Keratinocyte (primary cell): ENCODE data around the gene PSG1. TPM values are rescaled to one million over a fixed set of nuclear protein-coding genes. Genes with fewer than 3 reads are reported as not detected.
"Not testable (repeated sequence)": the region's sequence is repeated elsewhere in the genome, so short reads cannot be mapped to it uniquely, and the experiment has no call there.

ENCODE experiments used
- DNase-seq: peaks from one replicate; pipeline ENCODE4 v3.0.0-alpha.2; 2011; ENCODE audit warnings: low read depth, missing footprints, low spot score
- FAIRE-seq: peaks from 2 replicates; lab custom pipeline; 2011; peaks lifted over from hg19 to GRCh38; lab: Jason Lieb, UNC
- H2AFZ ChIP-seq: 2 replicates; pipeline ENCODE4 v1.6.0; 2012; ENCODE audit warnings: low read length, control low read depth, inconsistent platforms; ENCODE audit not compliant: control insufficient read depth
- H3K27ac ChIP-seq: 2 replicates; pipeline ENCODE4 v1.5.1; 2011; ENCODE audit warnings: low read length; ENCODE audit not compliant: control insufficient read depth, insufficient read depth
- H3K27me3 ChIP-seq: 3 replicates; pipeline ENCODE4 v1.6.0; 2011; ENCODE audit warnings: low read length; ENCODE audit not compliant: control insufficient read depth, insufficient read depth; ENCODE audit errors: extremely low read depth
- H3K36me3 ChIP-seq, 2 experiments: 2 replicates in 1 of 2; 3 replicates in 1 of 2; pipeline ENCODE4 v1.5.1; 2011; ENCODE audit warnings: low read length in 2 of 2, mild to moderate bottlenecking in 1 of 2; ENCODE audit not compliant: control insufficient read depth in 2 of 2, insufficient read depth in 2 of 2; ENCODE audit errors: extremely low read depth in 1 of 2
- H3K4me1 ChIP-seq: 3 replicates; pipeline ENCODE4 v1.5.1; 2011; ENCODE audit warnings: low read length; ENCODE audit not compliant: control insufficient read depth, insufficient read depth; ENCODE audit errors: extremely low read depth
- H3K4me2 ChIP-seq: 3 replicates; pipeline ENCODE4 v1.6.0; 2011; ENCODE audit warnings: low read depth, low read length; ENCODE audit not compliant: control insufficient read depth, insufficient read depth; ENCODE audit errors: extremely low read depth
- H3K4me3 ChIP-seq, 3 experiments: fragments of 200-600 bp in 1 of 3; sonication (generic) in 1 of 3; 2 replicates in 2 of 3; 3 replicates in 1 of 3; pipeline ENCODE4 v1.5.1; 2011 to 2016; ENCODE audit warnings: low read length in 3 of 3, mild to moderate bottlenecking in 3 of 3, control low read depth in 2 of 3, inconsistent platforms in 1 of 3, low read depth in 1 of 3, mixed read lengths in 1 of 3, mixed run types in 1 of 3, moderate library complexity in 1 of 3; ENCODE audit not compliant: control insufficient read depth in 2 of 3, insufficient read depth in 2 of 3; ENCODE audit errors: extremely low read depth in 1 of 3
- H3K79me2 ChIP-seq: 2 replicates; pipeline ENCODE4 v1.6.0; 2012; ENCODE audit warnings: low read length; ENCODE audit not compliant: control insufficient read depth, insufficient read depth
- H3K9ac ChIP-seq: 3 replicates; pipeline ENCODE4 v1.6.0; 2011; ENCODE audit warnings: low read length; ENCODE audit not compliant: control insufficient read depth, insufficient read depth; ENCODE audit errors: extremely low read depth
- H3K9me1 ChIP-seq: 3 replicates; pipeline ENCODE4 v1.6.0; 2011; ENCODE audit warnings: low read length; ENCODE audit not compliant: control insufficient read depth, insufficient read depth; ENCODE audit errors: extremely low read depth
- H3K9me3 ChIP-seq: 2 replicates; pipeline ENCODE4 v1.5.1; 2012; ENCODE audit warnings: low read depth, low read length; ENCODE audit not compliant: control insufficient read depth
- H4K20me1 ChIP-seq: 3 replicates; pipeline ENCODE4 v1.6.0; 2011; ENCODE audit warnings: low read length; ENCODE audit not compliant: control insufficient read depth, insufficient read depth; ENCODE audit errors: extremely low read depth
- dilution Hi-C: fragments of 300-500 bp; cut with MboI; formaldehyde crosslinking; loops from one replicate; pipeline ENCODE4 v1.7.0; 2020; ENCODE audit warnings: low sequenced_read_pairs; ENCODE audit not compliant: extremely low pct_ligation_motif_present
- polyA plus RNA-seq, 5 experiments: library from polyadenylated mRNA; depleted of rRNA in 3 of 5; stranded (reverse) in 3 of 5; stranded (forward) in 1 of 5; unstranded in 1 of 5; fragments of >200 nt; gene quantifications; 1 replicate in 1 of 5; 2 replicates in 3 of 5; 3 replicates in 1 of 5; pipeline versions ENCODE4 v1.2.1 to v1.2.3, GENCODE V29; 2011 to 2012; ENCODE audit warnings: missing spikeins in 2 of 5, low read depth in 1 of 5, low replicate concordance in 1 of 5

Gene PSG1
- polyA plus RNA-seq, 1 donor (not counting 4 experiments of a cell fraction or from before 2014, with no cell fraction given) = 0.24 TPM

DNA sequence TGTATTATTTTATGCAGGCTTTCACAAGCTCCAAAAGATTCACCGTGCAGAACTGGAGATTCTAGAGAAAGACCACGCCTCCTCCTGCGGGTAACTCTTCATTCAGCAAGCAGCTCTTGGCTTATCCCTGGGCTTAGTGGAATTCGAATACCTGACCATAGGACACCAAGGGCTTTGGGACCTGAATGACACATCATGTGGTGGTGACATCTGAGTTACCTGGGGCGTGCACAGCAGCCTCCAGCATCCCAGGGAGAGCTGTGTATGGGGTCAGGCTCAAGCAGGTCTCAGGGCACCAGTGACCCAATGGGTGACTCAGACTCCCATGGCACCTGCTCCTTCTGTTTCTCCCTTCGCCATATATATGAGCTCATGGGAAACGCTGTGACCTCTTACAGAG lies 10.9 kb upstream of the PSG1 start:
- H3K9me3 ChIP-seq, H3K4me3 ChIP-seq, H4K20me1 ChIP-seq, H2AFZ ChIP-seq, H3K79me2 ChIP-seq, H3K9ac ChIP-seq, H3K9me1 ChIP-seq, dilution Hi-C loops, H3K36me3 ChIP-seq, H3K4me2 ChIP-seq, DNase-seq, H3K27me3 ChIP-seq: not testable (repeated sequence)
- Histone ChIP-seq H3K4me1 (peaks cover 29% of the 10 kb centered on the region), H3K27ac (peak overlapping the region; percentile 87)
- peak; percentile 13 for FAIRE-seq

DNA sequence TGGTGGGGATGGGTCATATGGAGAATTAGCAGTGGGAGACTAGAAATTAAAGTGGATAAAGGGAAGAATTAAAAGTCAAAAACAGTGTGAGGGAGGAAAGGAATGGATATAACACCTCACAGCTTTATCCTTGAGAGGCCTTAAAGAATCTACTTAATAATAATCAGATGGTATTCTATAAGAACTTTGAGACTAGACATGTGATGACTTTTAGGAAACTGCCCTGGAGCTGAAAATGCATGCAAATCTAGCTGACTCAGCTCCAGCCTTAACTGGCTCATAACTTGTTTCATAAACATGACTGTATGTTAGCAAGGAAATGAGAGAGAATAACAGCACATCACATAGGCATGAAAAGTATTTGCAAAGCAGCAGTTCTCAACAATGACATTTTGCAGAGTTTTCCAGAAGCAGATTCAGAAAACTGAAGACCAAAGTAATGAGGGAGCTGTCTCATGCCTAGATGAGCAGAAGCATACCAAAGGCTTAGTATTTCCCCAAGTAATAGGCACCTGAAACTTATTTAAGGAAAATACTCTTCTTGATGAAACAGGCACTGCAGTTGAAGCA lies 8.4 kb upstream of the PSG1 start:
- H3K9ac ChIP-seq, H4K20me1 ChIP-seq, DNase-seq, H3K9me1 ChIP-seq, H3K9me3 ChIP-seq, H2AFZ ChIP-seq, H3K79me2 ChIP-seq, H3K27me3 ChIP-seq, dilution Hi-C loops, H3K36me3 ChIP-seq, H3K4me3 ChIP-seq: not testable (repeated sequence)
- peak; percentile 84 for FAIRE-seq
- peak overlapping the region; percentile 16 for H3K4me2 ChIP-seq
- H3K27ac ChIP-seq = peak overlapping the region; percentile 76
- peaks cover 31% of the 10 kb centered on the region for H3K4me1 ChIP-seq

DNA sequence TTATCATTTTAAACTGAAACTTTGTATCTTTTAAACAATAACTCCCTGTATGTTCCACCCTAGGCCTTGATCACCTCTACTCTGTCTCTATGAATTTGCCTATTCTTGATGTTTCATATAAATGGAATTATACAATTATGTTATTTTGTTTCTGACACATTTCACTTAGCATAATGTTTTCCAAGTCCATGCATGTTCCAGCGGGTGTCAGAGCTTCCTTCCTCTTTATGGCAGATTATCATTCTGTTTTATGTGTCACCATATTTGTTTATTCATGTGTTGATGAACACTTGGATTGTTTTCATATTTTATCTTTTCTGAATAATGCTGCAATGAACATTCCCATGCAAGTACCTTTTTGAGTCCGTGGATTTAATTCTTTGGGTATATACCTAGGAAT lies 3.2 kb upstream of the PSG1 start:
- dilution Hi-C loops, DNase-seq: not testable (repeated sequence)

DNA sequence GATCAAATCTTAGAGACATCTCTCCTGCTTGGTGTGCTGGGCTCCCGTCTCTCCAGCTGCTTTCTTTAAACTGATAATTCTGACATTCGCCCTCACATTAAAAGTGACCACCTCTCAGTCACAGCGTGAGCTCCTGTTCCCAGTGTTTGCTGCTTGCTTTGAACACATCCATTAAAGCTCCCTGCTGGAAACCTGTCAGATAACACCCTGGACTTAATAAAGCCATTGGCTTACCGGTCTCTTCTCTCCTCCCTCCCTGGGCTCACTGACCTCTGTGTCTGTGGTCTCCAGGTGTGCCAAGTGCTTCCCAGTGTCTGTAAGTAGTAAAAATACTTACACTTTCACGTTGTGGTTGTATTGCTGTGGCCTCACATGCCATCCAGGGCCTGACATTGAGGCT lies 2.5 kb upstream of the PSG1 start:
- H3K4me3 ChIP-seq, H3K4me2 ChIP-seq, H3K9me1 ChIP-seq, H3K9ac ChIP-seq, H3K9me3 ChIP-seq, FAIRE-seq, dilution Hi-C loops, H2AFZ ChIP-seq, DNase-seq, H3K36me3 ChIP-seq, H3K27me3 ChIP-seq, H4K20me1 ChIP-seq, H3K79me2 ChIP-seq: not testable (repeated sequence)
- Histone ChIP-seq H3K27ac (peak overlapping the region; percentile 47), H3K4me1 (peaks cover 12% of the 10 kb centered on the region)

More for the DNA sequence above, 3.2 kb upstream of the PSG1 start:
- not testable (repeated sequence) for FAIRE-seq, H3K79me2 ChIP-seq, H3K36me3 ChIP-seq, H3K4me2 ChIP-seq, H3K9me1 ChIP-seq, H4K20me1 ChIP-seq, H3K27me3 ChIP-seq, H2AFZ ChIP-seq, H3K9me3 ChIP-seq, H3K4me3 ChIP-seq, H3K9ac ChIP-seq
- H3K27ac ChIP-seq = peak overlapping the region; percentile 6
- peaks cover 13% of the 10 kb centered on the region for H3K4me1 ChIP-seq
